Upper lobe of right lung (tissue), 1 donor: ENCODE results near the gene LRRC34. TPM values are rescaled to one million over a fixed set of nuclear protein-coding genes. Genes with fewer than 3 reads are reported as not detected.
A peak's percentile ranks its signal among the peaks of the same experiment; 100 is the strongest.

Experiments used
- ATAC-seq: fragments of 200-7000 bp; cut with Tn5 transposase; one replicate; pipeline ENCODE4 v1.9.1; 2020; ENCODE audit warnings: mild to moderate bottlenecking, moderate library complexity
- DNase-seq: peaks from one replicate; pipeline ENCODE4 v3.0.0-alpha.2; 2020
- H3K27ac ChIP-seq: fragments of 200-600 bp; one replicate; pipeline ENCODE4 v1.8.0; 2022
- H3K27me3 ChIP-seq: fragments of 200-600 bp; one replicate; pipeline ENCODE4 v1.8.0; 2022; ENCODE audit warnings: mild to moderate bottlenecking
- H3K36me3 ChIP-seq: fragments of 200-600 bp; one replicate; pipeline ENCODE4 v1.8.0; 2022
- H3K4me1 ChIP-seq: fragments of 200-600 bp; one replicate; pipeline ENCODE4 v1.8.0; 2022
- H3K4me3 ChIP-seq: fragments of 200-600 bp; one replicate; pipeline ENCODE4 v1.8.0; 2022; ENCODE audit warnings: mild to moderate bottlenecking
- H3K9me3 ChIP-seq: fragments of 200-600 bp; one replicate; pipeline ENCODE4 v1.8.0; 2022
- intact Hi-C: fragments of 100-400 bp; cut with DNase I; formaldehyde crosslinking; loops from one replicate; pipeline ENCODE4 v1.11.0; 2022
- total RNA-seq: library from RNA; stranded (reverse); fragmentation: NEBNext Ultra II Directional; extraction: Animal tissue kit (Norgen Biotek cat#: 25700); gene quantifications from one replicate; pipeline ENCODE4 v1.2.1, GENCODE V29; 2021
- TF ChIP-seq, protein P1 (sequence below): fragments of 200-600 bp; IDR thresholded peaks from one replicate; pipeline ENCODE4 v1.8.0; 2022; ENCODE audit warnings: antibody characterized with exemption
- donor health status: DM: no; HTN: yes; CAD: no; lungs with severe emphysema.

Gene LRRC34
- total RNA-seq, 1 donor from 2014 or later = 0.98 TPM

DNA sequence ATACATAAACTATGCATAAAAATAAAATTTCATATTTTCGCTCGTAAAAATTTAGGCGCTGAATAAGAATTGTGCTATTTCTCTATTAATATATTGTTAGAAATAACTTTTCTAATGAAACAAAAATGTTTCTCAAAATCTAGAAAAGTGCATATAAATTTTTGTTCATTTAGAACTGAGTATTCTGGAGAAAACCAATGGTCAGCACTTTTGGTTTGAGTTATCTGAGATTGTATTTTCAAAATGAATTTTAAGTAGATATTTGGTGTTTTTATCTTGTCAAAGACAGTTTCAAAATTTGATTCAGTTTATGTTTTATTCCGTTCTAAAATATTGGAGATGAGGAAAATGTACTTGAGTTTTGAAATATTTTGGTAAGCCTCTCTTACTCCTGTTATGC lies 25.6 kb downstream of the LRRC34 start:
- ATAC-seq = no peak

DNA sequence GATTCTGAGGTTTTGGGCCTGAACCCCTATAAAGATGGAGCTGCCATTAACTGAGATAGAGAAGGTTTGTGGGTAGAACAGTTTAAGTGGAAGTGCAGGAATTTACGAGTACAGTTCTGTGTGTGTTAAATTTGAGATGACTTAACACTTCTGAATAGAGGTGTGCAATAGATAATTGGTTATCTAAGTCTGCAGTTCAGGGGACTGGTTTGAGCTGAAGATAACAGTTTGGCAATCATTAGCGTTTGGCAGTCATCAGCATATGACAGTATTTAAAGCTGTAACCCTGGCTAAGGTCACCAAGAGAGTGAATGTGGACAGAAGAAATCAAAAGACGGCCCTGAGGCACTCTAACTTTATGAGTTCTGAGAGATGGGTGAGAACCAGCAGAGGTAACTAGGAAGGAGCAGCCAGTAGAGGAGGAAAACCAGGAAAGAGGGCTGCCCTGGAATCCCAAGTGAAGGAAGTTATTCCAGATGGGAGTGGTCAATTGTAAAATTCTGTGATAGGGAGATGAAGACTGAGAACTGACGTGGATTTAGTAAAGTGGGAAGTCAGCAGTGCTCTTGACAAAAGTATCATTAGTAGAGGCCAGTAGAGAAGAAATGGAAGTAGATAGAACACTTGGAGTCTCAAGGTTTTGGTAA lies 31.4 kb downstream of the LRRC34 start:
- TF ChIP-seq, protein P1, sequence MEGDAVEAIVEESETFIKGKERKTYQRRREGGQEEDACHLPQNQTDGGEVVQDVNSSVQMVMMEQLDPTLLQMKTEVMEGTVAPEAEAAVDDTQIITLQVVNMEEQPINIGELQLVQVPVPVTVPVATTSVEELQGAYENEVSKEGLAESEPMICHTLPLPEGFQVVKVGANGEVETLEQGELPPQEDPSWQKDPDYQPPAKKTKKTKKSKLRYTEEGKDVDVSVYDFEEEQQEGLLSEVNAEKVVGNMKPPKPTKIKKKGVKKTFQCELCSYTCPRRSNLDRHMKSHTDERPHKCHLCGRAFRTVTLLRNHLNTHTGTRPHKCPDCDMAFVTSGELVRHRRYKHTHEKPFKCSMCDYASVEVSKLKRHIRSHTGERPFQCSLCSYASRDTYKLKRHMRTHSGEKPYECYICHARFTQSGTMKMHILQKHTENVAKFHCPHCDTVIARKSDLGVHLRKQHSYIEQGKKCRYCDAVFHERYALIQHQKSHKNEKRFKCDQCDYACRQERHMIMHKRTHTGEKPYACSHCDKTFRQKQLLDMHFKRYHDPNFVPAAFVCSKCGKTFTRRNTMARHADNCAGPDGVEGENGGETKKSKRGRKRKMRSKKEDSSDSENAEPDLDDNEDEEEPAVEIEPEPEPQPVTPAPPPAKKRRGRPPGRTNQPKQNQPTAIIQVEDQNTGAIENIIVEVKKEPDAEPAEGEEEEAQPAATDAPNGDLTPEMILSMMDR = no peak
- peaks cover 95% of the 10 kb centered on the region for H3K36me3 ChIP-seq

More for the DNA sequence above, 25.6 kb downstream of the LRRC34 start:
- Histone ChIP-seq H3K9me3 (no peaks in the 10 kb centered on the region), H3K36me3 (peaks cover 81% of the 10 kb centered on the region), H3K4me1 (no peaks in the 10 kb centered on the region), H3K27me3 (no peaks in the 10 kb centered on the region), H3K27ac (no peak overlapping the region), H3K4me3 (no peak overlapping the region)
- TF ChIP-seq, protein P1 = no peak
- intact Hi-C loops = no loop called here
- DNase-seq = no peak

DNA sequence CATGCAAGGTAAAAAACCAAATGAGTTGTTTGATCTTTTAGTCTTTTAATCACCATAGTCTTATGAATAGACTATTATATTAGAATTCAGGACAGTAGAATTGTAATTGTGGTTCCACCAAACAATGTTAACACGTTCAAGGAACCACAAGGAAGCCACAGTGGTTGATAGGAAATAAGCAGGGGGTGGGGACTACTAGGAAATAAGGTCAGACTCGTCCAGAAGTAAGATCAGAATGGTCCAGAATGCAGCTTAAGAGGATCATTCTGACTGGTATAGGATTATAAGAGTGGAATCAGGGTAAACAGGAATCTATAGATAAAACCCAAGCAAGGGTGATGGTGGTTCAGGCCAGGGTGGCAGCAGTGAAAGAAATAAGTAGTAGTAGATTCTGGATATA lies 32.0 kb downstream of the LRRC34 start:
- H3K4me1 ChIP-seq = peaks cover 3% of the 10 kb centered on the region
- TF ChIP-seq, protein P1 = no peak
- H3K4me3 ChIP-seq = no peak overlapping the region
- H3K36me3 ChIP-seq = peaks cover 95% of the 10 kb centered on the region
- DNase-seq (no peak), ATAC-seq (no peak)
- no peaks in the 10 kb centered on the region for H3K9me3 ChIP-seq
- H3K27me3 ChIP-seq = no peaks in the 10 kb centered on the region
- intact Hi-C loops = no loop called here
- H3K27ac ChIP-seq = no peak overlapping the region

More for the DNA sequence above, 31.4 kb downstream of the LRRC34 start:
- Histone ChIP-seq H3K4me3 (no peak overlapping the region), H3K27me3 (no peaks in the 10 kb centered on the region), H3K9me3 (no peaks in the 10 kb centered on the region), H3K4me1 (no peaks in the 10 kb centered on the region), H3K27ac (no peak overlapping the region)
- ATAC-seq (no peak), DNase-seq (no peak)
- intact Hi-C loops = no loop called here

DNA sequence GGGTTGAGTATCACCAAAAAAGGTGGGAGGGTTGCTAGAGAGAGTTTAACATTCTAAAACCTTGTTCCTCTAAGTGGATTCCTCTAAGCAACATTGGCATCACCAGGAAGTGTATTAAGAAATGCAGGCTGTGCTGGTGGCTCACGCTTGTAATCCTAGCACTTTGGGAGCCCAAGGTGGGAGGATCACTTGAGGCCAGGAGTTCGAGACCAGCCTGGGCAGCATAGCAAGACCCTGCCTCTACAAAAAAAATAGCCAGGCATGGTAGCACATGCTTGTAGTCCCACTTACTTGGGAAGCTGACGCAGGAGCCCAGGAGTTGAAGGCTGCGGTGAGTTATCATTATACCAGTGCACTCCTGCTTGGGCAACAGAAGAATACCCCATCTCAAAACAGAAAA lies 34.9 kb downstream of the LRRC34 start:
- Histone ChIP-seq H3K27ac (no peak overlapping the region), H3K27me3 (no peaks in the 10 kb centered on the region), H3K4me3 (no peak overlapping the region), H3K4me1 (peaks cover 23% of the 10 kb centered on the region), H3K9me3 (no peaks in the 10 kb centered on the region), H3K36me3 (peaks cover 76% of the 10 kb centered on the region)
- intact Hi-C loops = no loop called here
- ATAC-seq (no peak), DNase-seq (no peak)
- TF ChIP-seq, protein P1 = no peak

DNA sequence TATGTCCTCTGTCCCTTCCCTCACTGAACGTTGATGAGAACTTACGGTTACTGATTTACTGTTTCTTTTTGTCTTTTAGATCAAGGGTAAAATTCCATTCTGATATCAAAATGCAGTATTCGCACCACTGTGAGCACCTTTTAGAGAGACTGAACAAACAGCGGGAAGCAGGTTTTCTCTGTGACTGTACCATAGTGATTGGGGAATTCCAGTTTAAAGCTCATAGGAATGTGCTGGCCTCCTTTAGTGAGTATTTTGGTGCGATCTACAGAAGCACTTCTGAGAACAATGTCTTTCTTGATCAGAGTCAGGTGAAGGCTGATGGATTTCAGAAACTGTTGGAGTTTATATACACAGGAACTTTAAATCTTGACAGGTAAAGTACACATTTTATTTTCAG lies 38.5 kb downstream of the LRRC34 start:
- intact Hi-C loops = no loop called here
- TF ChIP-seq, protein P1 = no peak
- peaks cover 23% of the 10 kb centered on the region for H3K4me1 ChIP-seq
- no peaks in the 10 kb centered on the region for H3K9me3 ChIP-seq
- H3K27ac ChIP-seq = no peak overlapping the region
- ATAC-seq = no peak
- H3K36me3 ChIP-seq = peaks cover 40% of the 10 kb centered on the region
- no peaks in the 10 kb centered on the region for H3K27me3 ChIP-seq
- peak overlapping the region; percentile 93 for H3K4me3 ChIP-seq
- no peak for DNase-seq
